HK-2 (cell line): ENCODE measurements around the gene CRCP.
"Not testable (repeated sequence)": the region's sequence is repeated elsewhere in the genome, so short reads cannot be mapped to it uniquely, and the experiment has no call there.

Source experiments
- DNase-seq: peaks from one replicate; pipeline ENCODE4 v3.0.0-alpha.2; 2018; ENCODE audit not compliant: unreplicated experiment

CRCP gene

GRCh38 chr7:66114743-66115649 lies at the start of gene CRCP:
CRCP (plus strand) TSS chr7:66114847; CDS start chr7:66114963, 116 bp downstream.
- peak; percentile 82 for DNase-seq

GRCh38 chr7:66069732-66070131 lies 44.9 kb upstream of the CRCP start:
- no peak for DNase-seq

- DNase-seq, result no peak
These were observed 44.4 kb upstream of the CRCP start for GRCh38 chr7:66070222-66070621.

GRCh38 chr7:66072208-66072607 lies 42.4 kb upstream of the CRCP start:
- not testable (repeated sequence) for DNase-seq

- peak; percentile 93 for DNase-seq
These were observed 38.8 kb upstream of the CRCP start, which contains the start of gene ASL for GRCh38 chr7:66075590-66076461. ASL (plus strand) TSS chr7:66075819; CDS start chr7:66076082, 263 bp downstream.

- no peak for DNase-seq
These were observed 38.0 kb upstream of the CRCP start for GRCh38 chr7:66076462-66077329.

GRCh38 chr7:66078067-66078466 lies 36.6 kb upstream of the CRCP start:
- DNase-seq, result no peak

- no peak for DNase-seq
These were observed 32.6 kb upstream of the CRCP start for GRCh38 chr7:66082083-66082482.

GRCh38 chr7:66082886-66083415 lies 31.7 kb upstream of the CRCP start:
- no peak for DNase-seq

- no peak for DNase-seq
These were observed 31.0 kb upstream of the CRCP start for GRCh38 chr7:66083677-66084076.

GRCh38 chr7:66088861-66089838 lies 25.5 kb upstream of the CRCP start:
- DNase-seq, result no peak

- DNase-seq, result no peak
These were observed 22.0 kb upstream of the CRCP start for GRCh38 chr7:66092654-66093053.

- no peak for DNase-seq
These were observed 19.6 kb upstream of the CRCP start for GRCh38 chr7:66095010-66095409.

- peak; percentile 26 for DNase-seq
These were observed 15.5 kb upstream of the CRCP start for GRCh38 chr7:66099232-66099550.

- DNase-seq, result peak; percentile 87
These were observed 14.9 kb upstream of the CRCP start for GRCh38 chr7:66099551-66100407.

GRCh38 chr7:66100408-66101050 lies 14.1 kb upstream of the CRCP start:
- DNase-seq, result no peak

- not testable (repeated sequence) for DNase-seq
These were observed 12.5 kb upstream of the CRCP start for GRCh38 chr7:66102168-66102567.

- not testable (repeated sequence) for DNase-seq
These were observed 10.7 kb upstream of the CRCP start for GRCh38 chr7:66103994-66104393.
